Lung (tissue), 12 donors: ENCODE measurements around the gene ASCC1. TPM values are rescaled to one million over a fixed set of nuclear protein-coding genes. Genes with fewer than 3 reads are reported as not detected.
A peak's percentile ranks its signal among the peaks of the same experiment; 100 is the strongest.

Experiments
- ATAC-seq: fragments of 200-7000 bp; cut with Tn5 transposase; one replicate; pipeline ENCODE4 v1.9.1; 2020; ENCODE audit warnings: moderate number of reproducible peaks; ENCODE audit not compliant: insufficient read depth, low FRiP score
- DNase-seq, 3 donors: peaks; one replicate each; pipeline ENCODE4 v3.0.0-alpha.2; 2013 to 2017
- H3K27ac ChIP-seq, 2 donors: one replicate each; pipeline ENCODE4 v1.5.1; 2013; ENCODE audit warnings: mild to moderate bottlenecking in 2 of 2, moderate library complexity in 2 of 2, control low read depth in 1 of 2, inconsistent platforms in 1 of 2, low read depth in 1 of 2, low read length in 1 of 2
- H3K27me3 ChIP-seq, 3 donors: one replicate each; pipeline ENCODE4 v1.5.1; 2013; ENCODE audit warnings: low read length in 2 of 3; ENCODE audit not compliant: control insufficient read depth in 3 of 3, insufficient read depth in 3 of 3
- H3K36me3 ChIP-seq, 4 donors: one replicate each; pipeline ENCODE4 v1.5.1; 2013; ENCODE audit warnings: low read length in 4 of 4, mild to moderate bottlenecking in 1 of 4, moderate library complexity in 1 of 4; ENCODE audit not compliant: control insufficient read depth in 4 of 4, insufficient read depth in 4 of 4
- H3K4me1 ChIP-seq, 5 donors: one replicate each; pipeline ENCODE4 v1.5.1; 2013; ENCODE audit warnings: low read length in 5 of 5, mild to moderate bottlenecking in 2 of 5, moderate library complexity in 1 of 5; ENCODE audit not compliant: control insufficient read depth in 5 of 5, insufficient read depth in 5 of 5
- H3K4me3 ChIP-seq: one replicate; pipeline ENCODE4 v1.5.1; 2013; ENCODE audit warnings: mild to moderate bottlenecking, control low read depth, moderate library complexity
- H3K9ac ChIP-seq, 2 donors: one replicate each; pipeline ENCODE4 v1.5.1; 2013; ENCODE audit warnings: low read length in 2 of 2, control low read depth in 1 of 2; ENCODE audit not compliant: insufficient read depth in 1 of 2
- H3K9me3 ChIP-seq, 4 donors: one replicate each; pipeline ENCODE4 v1.5.1; 2013; ENCODE audit warnings: low read length in 3 of 4, mild to moderate bottlenecking in 1 of 4, moderate library complexity in 1 of 4; ENCODE audit not compliant: control insufficient read depth in 4 of 4, insufficient read depth in 3 of 4
- CTCF ChIP-seq: IDR thresholded peaks from 2 replicates; pipeline ENCODE4 v1.5.1; 2012; ENCODE audit warnings: mild to moderate bottlenecking; ENCODE audit errors: control extremely low read depth, extremely low read depth
- WGBS, 2 donors: extraction: QIAGEN DNeasy Blood & Tissue Kit; methylation state at CpG; one replicate each; pipeline ENCODE4 v1.1.7; 2013; 5-methylcytosine and 5-hydroxymethylcytosine counted together
- polyA plus RNA-seq, 2 donors: library from polyadenylated mRNA; stranded (reverse); fragments of 200-250 nt; gene quantifications; one replicate each; pipeline ENCODE4 v1.2.1, GENCODE V29; 2013
- total RNA-seq, 2 donors: library from RNA; depleted of rRNA in 1 of 2; stranded (reverse); fragments of >200 nt in 1 of 2; gene quantifications; one replicate each; pipeline ENCODE4 v1.2.1, GENCODE V29; 2014 to 2021
- donor health status: control.
- donor health status: control.
- donor health status: Bipolar disorder and iron deficiency.
- donor health status: healthy.
- donor health status: DM: yes; HTN: yes; CAD: no.

ASCC1 gene
- total and polyA plus RNA-seq, 4 donors, result 9.0 to 29.9 (median 24.2) TPM

- peaks cover 28 to 68% (median 40%) of the 10 kb centered on the region in 5 donors for H3K4me1 ChIP-seq
- H3K4me3 ChIP-seq, result no peak overlapping the region
- no peaks in the 10 kb centered on the region for H3K9me3 ChIP-seq
- no peaks in the 10 kb centered on the region for H3K36me3 ChIP-seq
- 56 to 66% methylated on average over 8 of the region's 8 CpGs for WGBS, 2 donors
- peak overlapping the region in 1 of 2 donors; percentile 46 for H3K27ac ChIP-seq
- no peaks in the 10 kb centered on the region for H3K27me3 ChIP-seq
- no peak for DNase-seq
- no peak for TF ChIP-seq CTCF
- H3K9ac ChIP-seq, result no peak overlapping the region
- no peak for ATAC-seq
Observed at GRCh38 chr10:72257051-72257892, 41.2 kb upstream of the ASCC1 start.

DNA sequence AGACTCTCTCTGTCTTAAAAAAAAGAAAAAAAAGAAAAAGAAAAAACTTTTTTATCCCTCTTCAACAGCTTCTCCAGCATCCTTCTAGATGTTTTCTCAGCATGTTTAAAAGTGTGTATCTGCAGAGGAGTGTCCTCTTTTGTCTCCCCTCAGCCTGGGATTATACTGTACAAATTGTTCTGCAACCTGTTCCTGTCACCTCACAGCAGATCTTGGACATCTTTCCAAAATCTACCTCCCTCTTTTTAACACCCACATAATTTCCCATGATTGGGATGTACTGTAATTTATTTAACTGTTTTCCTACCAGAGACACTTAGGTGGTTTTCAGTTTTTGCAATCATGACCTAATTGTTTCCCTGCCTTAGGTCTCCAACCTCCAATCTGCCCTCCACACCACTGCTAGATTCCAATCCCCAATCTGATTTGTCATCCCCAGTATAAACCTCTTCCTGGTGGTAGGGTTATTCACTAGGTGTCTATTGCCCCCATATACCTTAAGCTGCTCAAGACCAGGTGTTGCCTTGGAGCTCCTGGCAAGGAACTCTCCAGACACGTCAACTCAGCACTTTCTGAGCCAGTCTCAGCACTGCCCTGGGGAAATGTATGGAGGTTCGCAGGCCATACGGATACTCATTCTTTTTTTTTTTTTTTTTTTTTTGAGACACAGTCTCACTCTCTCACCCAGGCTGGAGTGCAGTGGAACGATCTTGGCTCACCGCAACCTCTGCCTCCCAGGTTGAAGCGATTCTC is 40.1 kb upstream of the ASCC1 start:
- Histone ChIP-seq H3K36me3 (no peaks in the 10 kb centered on the region), H3K9me3 (no peaks in the 10 kb centered on the region), H3K9ac (no peak overlapping the region), H3K4me3 (no peak overlapping the region), H3K27me3 (no peaks in the 10 kb centered on the region), H3K4me1 (peaks cover 28 to 59% (median 35%) of the 10 kb centered on the region in 5 donors), H3K27ac (peak overlapping the region in 1 of 2 donors; percentile 98)
- TF ChIP-seq CTCF, result no peak
- ATAC-seq (no peak), DNase-seq (no peak)
- 92 to 96% methylated on average over 6 of the region's 6 CpGs for WGBS, 2 donors

DNA sequence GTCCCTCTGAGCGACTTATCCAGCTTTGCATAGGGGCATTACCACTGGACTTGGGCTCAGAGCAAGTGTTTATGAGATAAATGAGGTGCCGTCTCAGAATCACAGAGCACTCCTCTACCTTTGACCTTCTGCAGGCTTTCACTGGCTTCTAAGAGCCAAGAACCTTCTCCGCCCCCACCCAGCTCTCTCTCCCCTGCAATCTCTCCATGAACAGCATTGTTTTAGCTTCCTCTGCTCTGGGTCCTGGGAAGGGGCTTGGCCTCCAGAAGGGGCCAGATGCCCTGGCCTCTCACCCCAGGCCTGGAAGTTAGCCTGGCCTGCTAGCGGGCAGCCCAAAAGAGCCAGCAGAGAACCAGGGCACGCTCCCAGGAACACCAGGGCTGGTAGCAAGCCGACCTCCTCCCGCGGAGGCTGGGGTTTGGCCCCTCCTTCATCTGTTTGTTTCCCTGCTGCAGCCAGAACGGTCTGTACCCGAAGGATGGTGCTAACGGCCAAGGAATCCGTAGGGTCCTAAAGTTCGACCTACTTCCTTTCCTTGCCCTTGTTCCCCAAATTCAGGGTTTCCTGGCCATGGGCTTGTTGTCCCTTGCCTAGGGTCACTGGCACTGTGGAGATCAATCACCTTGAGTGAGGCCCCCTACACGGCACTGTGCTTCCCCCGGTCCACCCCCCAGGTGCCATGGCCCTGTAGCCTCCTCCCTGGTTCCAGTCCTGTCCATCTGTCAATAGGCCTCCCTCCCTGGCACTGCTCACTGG is 38.9 kb upstream of the ASCC1 start:
- Histone ChIP-seq H3K9me3 (no peaks in the 10 kb centered on the region), H3K36me3 (no peaks in the 10 kb centered on the region), H3K4me3 (no peak overlapping the region), H3K27me3 (no peaks in the 10 kb centered on the region), H3K27ac (peak overlapping the region; percentile 86 to 98), H3K9ac (peak overlapping the region in 1 of 2 donors; percentile 61), H3K4me1 (peaks cover 26 to 50% (median 30%) of the 10 kb centered on the region in 5 donors)
- DNase-seq (peak; percentile 90 to 96 (median 95)), ATAC-seq (peak; percentile 90)
- 11 to 17% methylated on average over 15 of the region's 15 CpGs for WGBS, 2 donors
- no peak for TF ChIP-seq CTCF
